ENCODE results near the gene RUNX2. TPM values are rescaled to one million over a fixed set of nuclear protein-coding genes. Genes with fewer than 3 reads are reported as not detected.

Gene RUNX2
- total and polyA plus RNA-seq, 2 experiments from 2014 or later: 0.66 to 1.7 TPM

DNA sequence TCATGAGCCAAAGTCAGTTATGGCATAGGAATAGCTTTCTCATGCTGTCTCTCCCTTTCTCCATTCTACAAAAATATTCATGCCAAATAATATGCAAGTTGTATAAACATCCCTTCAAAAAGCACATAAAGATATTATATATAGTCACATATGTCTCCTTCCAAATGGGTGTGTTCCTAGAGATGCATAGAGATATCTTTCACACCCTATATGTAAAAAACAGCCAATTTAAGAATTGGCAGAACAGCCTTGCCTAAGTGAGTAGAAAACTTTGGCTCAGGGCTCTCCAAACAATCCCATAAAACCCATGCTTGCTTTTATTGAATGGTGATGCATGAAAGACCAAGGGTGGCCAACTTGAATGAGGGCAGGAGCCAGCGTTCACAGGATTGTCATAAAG lies 324.3 kb downstream of the RUNX2 start:
- Mint-ChIP-seq H3K4me1 (no peaks in the 10 kb centered on the region), H3K4me3 (no peak overlapping the region), H3K27ac (no peak overlapping the region), H3K36me3 (ENCODE audit: low read depth) (no peaks in the 10 kb centered on the region), H3K27me3 (ENCODE audit: insufficient read depth, low read depth, poor library complexity) (peaks cover 4% of the 10 kb centered on the region), H3K9me3 (peaks cover 2% of the 10 kb centered on the region; the same call in 1 of the 3 replicates)
- no peaks in the 10 kb centered on the region for H3K79me2 ChIP-seq (replicated peaks; ENCODE audit: insufficient read depth)
- no peak overlapping the region for H3K27ac ChIP-seq (ENCODE audit: low read depth)
- TF ChIP-seq, protein P1, sequence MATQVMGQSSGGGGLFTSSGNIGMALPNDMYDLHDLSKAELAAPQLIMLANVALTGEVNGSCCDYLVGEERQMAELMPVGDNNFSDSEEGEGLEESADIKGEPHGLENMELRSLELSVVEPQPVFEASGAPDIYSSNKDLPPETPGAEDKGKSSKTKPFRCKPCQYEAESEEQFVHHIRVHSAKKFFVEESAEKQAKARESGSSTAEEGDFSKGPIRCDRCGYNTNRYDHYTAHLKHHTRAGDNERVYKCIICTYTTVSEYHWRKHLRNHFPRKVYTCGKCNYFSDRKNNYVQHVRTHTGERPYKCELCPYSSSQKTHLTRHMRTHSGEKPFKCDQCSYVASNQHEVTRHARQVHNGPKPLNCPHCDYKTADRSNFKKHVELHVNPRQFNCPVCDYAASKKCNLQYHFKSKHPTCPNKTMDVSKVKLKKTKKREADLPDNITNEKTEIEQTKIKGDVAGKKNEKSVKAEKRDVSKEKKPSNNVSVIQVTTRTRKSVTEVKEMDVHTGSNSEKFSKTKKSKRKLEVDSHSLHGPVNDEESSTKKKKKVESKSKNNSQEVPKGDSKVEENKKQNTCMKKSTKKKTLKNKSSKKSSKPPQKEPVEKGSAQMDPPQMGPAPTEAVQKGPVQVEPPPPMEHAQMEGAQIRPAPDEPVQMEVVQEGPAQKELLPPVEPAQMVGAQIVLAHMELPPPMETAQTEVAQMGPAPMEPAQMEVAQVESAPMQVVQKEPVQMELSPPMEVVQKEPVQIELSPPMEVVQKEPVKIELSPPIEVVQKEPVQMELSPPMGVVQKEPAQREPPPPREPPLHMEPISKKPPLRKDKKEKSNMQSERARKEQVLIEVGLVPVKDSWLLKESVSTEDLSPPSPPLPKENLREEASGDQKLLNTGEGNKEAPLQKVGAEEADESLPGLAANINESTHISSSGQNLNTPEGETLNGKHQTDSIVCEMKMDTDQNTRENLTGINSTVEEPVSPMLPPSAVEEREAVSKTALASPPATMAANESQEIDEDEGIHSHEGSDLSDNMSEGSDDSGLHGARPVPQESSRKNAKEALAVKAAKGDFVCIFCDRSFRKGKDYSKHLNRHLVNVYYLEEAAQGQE (IDR thresholded peaks at IDR 0.05; ENCODE audit: unreplicated experiment): no peak
- TF ChIP-seq JUNB (IDR thresholded peaks at IDR 0.05; ENCODE audit: unreplicated experiment): no peak
- TF ChIP-seq, protein P2, sequence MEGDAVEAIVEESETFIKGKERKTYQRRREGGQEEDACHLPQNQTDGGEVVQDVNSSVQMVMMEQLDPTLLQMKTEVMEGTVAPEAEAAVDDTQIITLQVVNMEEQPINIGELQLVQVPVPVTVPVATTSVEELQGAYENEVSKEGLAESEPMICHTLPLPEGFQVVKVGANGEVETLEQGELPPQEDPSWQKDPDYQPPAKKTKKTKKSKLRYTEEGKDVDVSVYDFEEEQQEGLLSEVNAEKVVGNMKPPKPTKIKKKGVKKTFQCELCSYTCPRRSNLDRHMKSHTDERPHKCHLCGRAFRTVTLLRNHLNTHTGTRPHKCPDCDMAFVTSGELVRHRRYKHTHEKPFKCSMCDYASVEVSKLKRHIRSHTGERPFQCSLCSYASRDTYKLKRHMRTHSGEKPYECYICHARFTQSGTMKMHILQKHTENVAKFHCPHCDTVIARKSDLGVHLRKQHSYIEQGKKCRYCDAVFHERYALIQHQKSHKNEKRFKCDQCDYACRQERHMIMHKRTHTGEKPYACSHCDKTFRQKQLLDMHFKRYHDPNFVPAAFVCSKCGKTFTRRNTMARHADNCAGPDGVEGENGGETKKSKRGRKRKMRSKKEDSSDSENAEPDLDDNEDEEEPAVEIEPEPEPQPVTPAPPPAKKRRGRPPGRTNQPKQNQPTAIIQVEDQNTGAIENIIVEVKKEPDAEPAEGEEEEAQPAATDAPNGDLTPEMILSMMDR (conservative IDR thresholded peaks at IDR 0.05; ENCODE audit: low read depth in 2 of 2): no peak
- TF ChIP-seq EZH2 (IDR thresholded peaks at IDR 0.05; ENCODE audit: low read depth, unreplicated experiment): no peak
- no peak for TF ChIP-seq EZH2phosphoT487 (IDR thresholded peaks at IDR 0.05; ENCODE audit: unreplicated experiment)
- TF ChIP-seq POLR2AphosphoS5 (IDR thresholded peaks at IDR 0.05; ENCODE audit: low read depth): no peak
- TF ChIP-seq ZNF114 (CRISPR knock-in tag; IDR thresholded peaks at IDR 0.05): no peak
- no peak for TF ChIP-seq NANOG (IDR thresholded peaks at IDR 0.05; ENCODE audit: borderline replicate concordance)
- no peak for TF ChIP-seq STAT1 (IDR thresholded peaks at IDR 0.05; ENCODE audit: unreplicated experiment)
- H3F3A ChIP-seq (replicated peaks; ENCODE audit: low read depth): no peaks in the 10 kb centered on the region
- no peak overlapping the region for H3K4me2 ChIP-seq
- DNase-seq (ENCODE audit: low spot score) (no peak), ATAC-seq (no peak)
- H3K9me2 ChIP-seq (ENCODE audit: insufficient read depth): peaks cover 6% of the 10 kb centered on the region; the same call in 1 of the 2 replicates
- no peaks in the 10 kb centered on the region for H3K36me3 ChIP-seq (ENCODE audit: insufficient read depth)
- H3K27me3 ChIP-seq (ENCODE audit: insufficient read depth): no peaks in the 10 kb centered on the region
- H3K4me1 ChIP-seq (ENCODE audit: insufficient read depth): no peaks in the 10 kb centered on the region
- no peak overlapping the region for H2AFZ ChIP-seq
- H4K20me1 ChIP-seq (replicated peaks; ENCODE audit: insufficient read depth): no peaks in the 10 kb centered on the region
- no peak overlapping the region for H3K4me3 ChIP-seq

DNA sequence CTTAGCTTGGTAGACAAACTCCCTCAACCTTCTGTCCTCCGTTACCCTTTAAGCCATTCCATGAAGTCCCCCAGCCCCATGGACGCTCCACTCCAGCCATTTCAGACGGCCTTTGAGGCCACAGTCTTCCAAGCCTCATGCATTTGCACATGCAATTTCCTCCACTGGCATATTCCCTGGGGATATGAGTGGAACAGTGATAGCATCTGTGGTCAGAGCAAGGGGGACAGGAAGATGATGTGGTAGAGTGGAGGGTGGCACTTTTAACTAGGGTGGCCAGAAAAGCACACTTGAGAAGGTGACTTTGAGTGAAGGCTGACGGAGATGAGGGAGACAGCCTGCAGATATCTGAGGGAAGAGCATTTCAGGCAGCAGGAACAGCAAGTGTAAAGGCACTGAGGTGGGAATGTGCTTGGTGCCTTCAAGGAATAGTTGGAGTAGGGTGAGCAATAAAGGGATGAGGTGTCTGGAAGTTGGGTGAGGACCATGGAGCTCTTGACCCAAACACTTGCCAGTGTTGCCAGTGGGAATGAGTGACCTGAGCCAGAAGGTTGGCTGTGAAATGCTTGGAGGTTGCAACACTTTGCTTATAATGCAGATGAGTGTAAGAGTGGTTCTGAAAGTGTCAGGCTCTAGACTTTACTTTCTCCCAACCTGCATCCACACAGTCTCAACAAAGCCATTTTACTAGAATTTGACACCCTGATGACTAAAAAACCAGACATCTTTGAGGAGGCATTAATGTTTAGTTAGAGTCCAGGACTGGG lies 325.2 kb downstream of the RUNX2 start:
- no peak overlapping the region for H3K27ac ChIP-seq (ENCODE audit: low read depth)
- H3K36me3 ChIP-seq (ENCODE audit: insufficient read depth): no peaks in the 10 kb centered on the region
- H3F3A ChIP-seq (replicated peaks; ENCODE audit: low read depth): no peaks in the 10 kb centered on the region
- H3K4me2 ChIP-seq: no peak overlapping the region
- no peak for DNase-seq (ENCODE audit: low spot score)
- H3K4me1 ChIP-seq (ENCODE audit: insufficient read depth): no peaks in the 10 kb centered on the region
- no peak overlapping the region for H3K4me3 ChIP-seq
- H3K27me3 ChIP-seq (ENCODE audit: insufficient read depth): no peaks in the 10 kb centered on the region
- H2AFZ ChIP-seq: no peak overlapping the region
- H3K4me3 Mint-ChIP-seq: no peak overlapping the region
- H3K36me3 Mint-ChIP-seq (ENCODE audit: low read depth): no peaks in the 10 kb centered on the region
- H3K9me2 ChIP-seq (ENCODE audit: insufficient read depth): peaks cover 6% of the 10 kb centered on the region; the same call in 1 of the 2 replicates
- H3K9me3 Mint-ChIP-seq: peaks cover 2% of the 10 kb centered on the region; the same call in 1 of the 3 replicates
- no peak for ATAC-seq
- peaks cover 4% of the 10 kb centered on the region for H3K27me3 Mint-ChIP-seq (ENCODE audit: insufficient read depth, low read depth, poor library complexity)
- H3K4me1 Mint-ChIP-seq: no peaks in the 10 kb centered on the region
- no peaks in the 10 kb centered on the region for H4K20me1 ChIP-seq (replicated peaks; ENCODE audit: insufficient read depth)
- no peaks in the 10 kb centered on the region for H3K79me2 ChIP-seq (replicated peaks; ENCODE audit: insufficient read depth)
- no peak overlapping the region for H3K27ac Mint-ChIP-seq
- TF ChIP-seq CREB1 (CRISPR knock-in tag; IDR thresholded peaks at IDR 0.05; ENCODE audit: low read depth) (no peak), EZH2phosphoT487 (IDR thresholded peaks at IDR 0.05; ENCODE audit: unreplicated experiment) (no peak), NANOG (IDR thresholded peaks at IDR 0.05; ENCODE audit: borderline replicate concordance) (no peak), EZH2 (IDR thresholded peaks at IDR 0.05; ENCODE audit: low read depth, unreplicated experiment) (no peak), STAT1 (IDR thresholded peaks at IDR 0.05; ENCODE audit: unreplicated experiment) (no peak), JUNB (IDR thresholded peaks at IDR 0.05; ENCODE audit: unreplicated experiment) (no peak), ZNF114 (CRISPR knock-in tag; IDR thresholded peaks at IDR 0.05) (no peak), POLR2AphosphoS5 (IDR thresholded peaks at IDR 0.05; ENCODE audit: low read depth) (no peak), ZNF331 (CRISPR knock-in tag; IDR thresholded peaks at IDR 0.05; ENCODE audit: low read depth) (no peak)
- TF ChIP-seq, protein P1 (IDR thresholded peaks at IDR 0.05; ENCODE audit: unreplicated experiment): no peak
- TF ChIP-seq, protein P3, sequence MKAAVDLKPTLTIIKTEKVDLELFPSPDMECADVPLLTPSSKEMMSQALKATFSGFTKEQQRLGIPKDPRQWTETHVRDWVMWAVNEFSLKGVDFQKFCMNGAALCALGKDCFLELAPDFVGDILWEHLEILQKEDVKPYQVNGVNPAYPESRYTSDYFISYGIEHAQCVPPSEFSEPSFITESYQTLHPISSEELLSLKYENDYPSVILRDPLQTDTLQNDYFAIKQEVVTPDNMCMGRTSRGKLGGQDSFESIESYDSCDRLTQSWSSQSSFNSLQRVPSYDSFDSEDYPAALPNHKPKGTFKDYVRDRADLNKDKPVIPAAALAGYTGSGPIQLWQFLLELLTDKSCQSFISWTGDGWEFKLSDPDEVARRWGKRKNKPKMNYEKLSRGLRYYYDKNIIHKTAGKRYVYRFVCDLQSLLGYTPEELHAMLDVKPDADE (IDR thresholded peaks at IDR 0.05): no peak
